ENCODE measurements around the gene TPSB2.

DNA sequence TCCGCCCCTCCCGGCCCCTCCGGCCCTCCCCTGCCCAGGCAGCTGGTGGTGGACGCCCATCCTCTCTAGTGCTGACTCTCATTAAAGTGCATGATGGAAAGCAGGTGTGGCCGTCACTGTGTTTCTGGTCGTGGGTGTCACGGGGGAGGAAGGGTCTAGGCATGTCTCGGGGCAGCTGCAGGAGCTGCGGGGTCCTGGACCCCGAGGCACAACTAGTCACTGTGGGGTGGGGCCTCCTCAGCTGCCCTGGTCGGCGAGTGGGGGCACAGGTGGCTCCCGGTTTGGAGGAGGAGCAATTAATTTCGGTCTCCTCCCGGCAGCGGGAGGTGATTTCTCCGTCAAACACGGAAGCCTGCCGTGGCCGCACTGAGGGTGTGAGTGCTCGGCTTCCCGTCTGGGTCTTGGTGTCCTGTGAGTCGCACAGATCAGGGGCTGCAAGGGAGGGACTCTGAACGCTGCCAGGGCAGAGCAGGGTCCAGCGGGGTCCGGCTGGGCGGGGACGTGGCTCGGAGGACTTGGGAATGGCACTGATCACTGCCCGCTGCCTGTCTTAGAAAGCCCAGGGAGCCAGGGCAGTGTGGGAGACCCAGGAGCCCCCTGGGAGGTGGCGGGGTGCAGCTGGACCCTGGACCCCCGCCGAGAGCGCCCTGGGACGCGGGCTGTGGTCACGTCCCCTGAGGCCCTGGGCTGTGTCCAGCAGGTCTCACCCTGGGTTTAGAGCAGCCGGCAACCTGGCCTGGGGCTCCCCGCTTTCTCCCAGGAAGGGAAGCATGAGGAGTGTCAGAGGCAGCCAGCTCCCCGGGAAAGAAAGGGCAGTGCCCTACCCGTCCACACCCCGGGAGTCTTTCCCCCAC is 29.1 kb upstream of the TPSB2 start:
- TF ChIP-seq, protein P1, sequence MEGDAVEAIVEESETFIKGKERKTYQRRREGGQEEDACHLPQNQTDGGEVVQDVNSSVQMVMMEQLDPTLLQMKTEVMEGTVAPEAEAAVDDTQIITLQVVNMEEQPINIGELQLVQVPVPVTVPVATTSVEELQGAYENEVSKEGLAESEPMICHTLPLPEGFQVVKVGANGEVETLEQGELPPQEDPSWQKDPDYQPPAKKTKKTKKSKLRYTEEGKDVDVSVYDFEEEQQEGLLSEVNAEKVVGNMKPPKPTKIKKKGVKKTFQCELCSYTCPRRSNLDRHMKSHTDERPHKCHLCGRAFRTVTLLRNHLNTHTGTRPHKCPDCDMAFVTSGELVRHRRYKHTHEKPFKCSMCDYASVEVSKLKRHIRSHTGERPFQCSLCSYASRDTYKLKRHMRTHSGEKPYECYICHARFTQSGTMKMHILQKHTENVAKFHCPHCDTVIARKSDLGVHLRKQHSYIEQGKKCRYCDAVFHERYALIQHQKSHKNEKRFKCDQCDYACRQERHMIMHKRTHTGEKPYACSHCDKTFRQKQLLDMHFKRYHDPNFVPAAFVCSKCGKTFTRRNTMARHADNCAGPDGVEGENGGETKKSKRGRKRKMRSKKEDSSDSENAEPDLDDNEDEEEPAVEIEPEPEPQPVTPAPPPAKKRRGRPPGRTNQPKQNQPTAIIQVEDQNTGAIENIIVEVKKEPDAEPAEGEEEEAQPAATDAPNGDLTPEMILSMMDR (optimal IDR thresholded peaks at IDR 0.05 in 1 of 3, IDR thresholded peaks at IDR 0.05 in 1 of 3, conservative IDR thresholded peaks at IDR 0.05 in 1 of 3; ENCODE audit: extremely low read depth in 1 of 3, insufficient read depth in 2 of 3, low read length in 3 of 3), result no peak
- TF ChIP-seq EZH2 (IDR thresholded peaks at IDR 0.05; ENCODE audit: low read length), result peak; percentile 80

All from keratinocyte (primary cell).